Measurements from ENCODE around the gene CDH22.

Gene CDH22

DNA sequence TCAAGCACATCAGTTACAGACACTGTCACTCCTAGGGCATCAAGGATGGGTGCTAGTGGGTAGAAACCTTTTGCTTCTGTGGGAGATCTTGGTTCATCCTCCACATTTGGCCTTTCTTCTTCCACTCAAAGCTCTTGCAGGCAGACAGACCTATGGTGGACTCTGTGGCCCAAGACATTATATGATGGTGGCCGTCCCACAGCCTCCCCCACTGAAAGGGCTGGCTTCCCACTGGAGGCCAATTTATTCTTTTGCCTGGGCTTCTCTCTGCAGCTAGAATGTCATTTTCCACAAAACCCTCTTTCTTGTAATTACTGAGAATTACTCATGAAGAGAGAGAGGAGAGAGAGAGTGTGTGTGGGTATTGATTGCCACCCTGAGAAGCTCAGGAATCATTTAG is 146.4 kb downstream of the CDH22 start:
- TF ChIP-seq TAF1 (IDR thresholded peaks at IDR 0.05; ENCODE audit: borderline replicate concordance, insufficient read depth, low read length), result no peak
- TF ChIP-seq SIN3A (IDR thresholded peaks at IDR 0.05; ENCODE audit: borderline replicate concordance, insufficient read depth, low read length), result no peak
- TF ChIP-seq, protein P1, sequence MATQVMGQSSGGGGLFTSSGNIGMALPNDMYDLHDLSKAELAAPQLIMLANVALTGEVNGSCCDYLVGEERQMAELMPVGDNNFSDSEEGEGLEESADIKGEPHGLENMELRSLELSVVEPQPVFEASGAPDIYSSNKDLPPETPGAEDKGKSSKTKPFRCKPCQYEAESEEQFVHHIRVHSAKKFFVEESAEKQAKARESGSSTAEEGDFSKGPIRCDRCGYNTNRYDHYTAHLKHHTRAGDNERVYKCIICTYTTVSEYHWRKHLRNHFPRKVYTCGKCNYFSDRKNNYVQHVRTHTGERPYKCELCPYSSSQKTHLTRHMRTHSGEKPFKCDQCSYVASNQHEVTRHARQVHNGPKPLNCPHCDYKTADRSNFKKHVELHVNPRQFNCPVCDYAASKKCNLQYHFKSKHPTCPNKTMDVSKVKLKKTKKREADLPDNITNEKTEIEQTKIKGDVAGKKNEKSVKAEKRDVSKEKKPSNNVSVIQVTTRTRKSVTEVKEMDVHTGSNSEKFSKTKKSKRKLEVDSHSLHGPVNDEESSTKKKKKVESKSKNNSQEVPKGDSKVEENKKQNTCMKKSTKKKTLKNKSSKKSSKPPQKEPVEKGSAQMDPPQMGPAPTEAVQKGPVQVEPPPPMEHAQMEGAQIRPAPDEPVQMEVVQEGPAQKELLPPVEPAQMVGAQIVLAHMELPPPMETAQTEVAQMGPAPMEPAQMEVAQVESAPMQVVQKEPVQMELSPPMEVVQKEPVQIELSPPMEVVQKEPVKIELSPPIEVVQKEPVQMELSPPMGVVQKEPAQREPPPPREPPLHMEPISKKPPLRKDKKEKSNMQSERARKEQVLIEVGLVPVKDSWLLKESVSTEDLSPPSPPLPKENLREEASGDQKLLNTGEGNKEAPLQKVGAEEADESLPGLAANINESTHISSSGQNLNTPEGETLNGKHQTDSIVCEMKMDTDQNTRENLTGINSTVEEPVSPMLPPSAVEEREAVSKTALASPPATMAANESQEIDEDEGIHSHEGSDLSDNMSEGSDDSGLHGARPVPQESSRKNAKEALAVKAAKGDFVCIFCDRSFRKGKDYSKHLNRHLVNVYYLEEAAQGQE (IDR thresholded peaks at IDR 0.05; ENCODE audit: insufficient read depth in 1 of 2, low read depth in 2 of 2, low read length in 2 of 2), result no peak
- no peak for TF ChIP-seq FOXP2 (optimal IDR thresholded peaks at IDR 0.05; ENCODE audit: borderline replicate concordance, extremely low read depth, extremely low read length, insufficient read depth)
- no peak for TF ChIP-seq POLR2AphosphoS5 (IDR thresholded peaks at IDR 0.05; ENCODE audit: low read depth, low read length)

DNA sequence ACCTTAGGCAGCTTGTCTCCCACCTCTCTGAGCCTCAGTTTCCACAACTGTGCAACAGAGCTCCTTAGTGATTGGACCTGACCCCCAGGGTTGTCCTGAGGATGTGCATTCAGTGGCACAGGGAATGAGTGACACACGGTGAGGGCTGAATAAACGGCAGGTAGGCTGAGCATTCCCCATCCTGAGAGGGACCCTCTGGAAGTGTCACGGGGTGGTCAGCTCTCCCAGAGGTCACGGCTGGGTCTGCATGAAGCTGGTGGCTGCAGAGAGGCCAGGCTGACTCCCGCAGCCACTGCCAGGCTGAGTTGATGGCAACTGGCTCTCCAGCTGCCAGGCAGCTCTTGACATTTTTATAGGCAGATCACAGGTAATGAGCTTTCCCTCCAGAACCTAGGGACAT is 147.6 kb downstream of the CDH22 start:
- TF ChIP-seq SIN3A (IDR thresholded peaks at IDR 0.05; ENCODE audit: borderline replicate concordance, insufficient read depth, low read length), result no peak
- TF ChIP-seq FOXP2 (optimal IDR thresholded peaks at IDR 0.05; ENCODE audit: borderline replicate concordance, extremely low read depth, extremely low read length, insufficient read depth), result no peak
- no peak for TF ChIP-seq POLR2AphosphoS5 (IDR thresholded peaks at IDR 0.05; ENCODE audit: low read depth, low read length)
- TF ChIP-seq, protein P1 (IDR thresholded peaks at IDR 0.05; ENCODE audit: insufficient read depth in 1 of 2, low read depth in 2 of 2, low read length in 2 of 2), result no peak
- no peak for TF ChIP-seq TAF1 (IDR thresholded peaks at IDR 0.05; ENCODE audit: borderline replicate concordance, insufficient read depth, low read length)

DNA sequence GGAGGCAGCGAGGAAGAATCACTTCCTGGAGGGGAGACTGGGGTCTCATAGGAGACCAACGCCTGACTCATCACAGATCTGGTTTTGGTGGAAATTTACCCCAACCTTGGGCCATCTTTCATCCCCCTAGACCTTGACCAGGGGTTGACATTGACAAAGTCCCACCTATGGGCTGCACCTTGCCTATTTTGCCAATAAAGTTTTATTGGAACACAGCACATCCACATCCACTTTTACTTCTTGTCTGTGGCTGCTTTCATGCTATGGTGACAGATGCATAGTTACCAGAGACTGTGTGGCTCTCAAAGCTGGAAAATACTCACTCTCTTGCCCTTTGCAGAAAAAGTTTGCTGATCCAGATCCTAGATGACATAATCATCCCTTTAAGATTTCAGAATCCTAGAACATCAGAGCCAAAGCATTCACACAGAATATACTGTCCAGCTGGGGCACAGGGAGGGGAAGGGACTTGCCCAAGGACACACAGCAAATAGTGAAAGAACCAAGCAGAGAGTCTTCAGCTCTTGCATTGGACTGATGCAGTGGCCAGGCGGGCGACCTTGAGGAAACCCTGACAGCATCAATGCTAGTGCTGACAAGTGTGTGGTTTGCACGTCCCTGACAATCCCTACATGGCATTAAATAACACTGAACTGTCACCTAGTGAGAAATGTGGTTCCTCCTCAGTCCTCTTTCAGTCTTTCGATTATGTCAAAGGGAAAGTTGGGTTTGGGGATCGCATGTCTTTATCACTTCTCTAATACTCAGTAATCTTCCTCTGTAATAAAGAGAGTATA is 149.0 kb downstream of the CDH22 start:
- TF ChIP-seq FOXP2 (optimal IDR thresholded peaks at IDR 0.05; ENCODE audit: borderline replicate concordance, extremely low read depth, extremely low read length, insufficient read depth) (no peak), TAF1 (IDR thresholded peaks at IDR 0.05; ENCODE audit: borderline replicate concordance, insufficient read depth, low read length) (no peak), POLR2AphosphoS5 (IDR thresholded peaks at IDR 0.05; ENCODE audit: low read depth, low read length) (no peak), SIN3A (IDR thresholded peaks at IDR 0.05; ENCODE audit: borderline replicate concordance, insufficient read depth, low read length) (no peak)
- TF ChIP-seq, protein P1 (IDR thresholded peaks at IDR 0.05; ENCODE audit: insufficient read depth in 1 of 2, low read depth in 2 of 2, low read length in 2 of 2), result no peak

DNA sequence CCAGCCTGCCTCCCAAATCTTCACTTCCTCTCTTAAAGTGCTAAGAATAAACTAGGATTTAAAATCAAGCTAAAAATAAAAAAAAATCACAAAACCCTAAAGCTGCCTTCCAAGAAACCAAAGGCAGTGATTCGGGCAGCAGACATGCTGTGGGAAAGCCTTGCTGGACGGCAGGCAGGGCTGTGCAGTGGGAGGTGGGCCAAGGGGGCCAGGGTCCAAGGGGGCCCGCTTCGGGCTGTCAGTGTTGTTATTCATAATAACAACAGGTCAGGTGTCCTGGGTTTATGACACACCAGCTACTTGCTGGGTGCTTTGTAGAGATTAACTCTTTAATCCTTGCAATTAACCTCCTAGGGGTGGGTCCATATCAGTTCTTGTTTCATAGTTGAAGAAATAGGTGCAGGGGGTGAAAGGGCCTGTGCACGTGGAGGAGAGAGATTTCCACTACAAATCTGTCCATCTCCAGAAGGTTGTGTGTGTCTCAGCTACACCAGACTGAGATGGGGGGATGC is 149.8 kb downstream of the CDH22 start:
- TF ChIP-seq SIN3A (IDR thresholded peaks at IDR 0.05; ENCODE audit: borderline replicate concordance, insufficient read depth, low read length), result no peak
- TF ChIP-seq FOXP2 (optimal IDR thresholded peaks at IDR 0.05; ENCODE audit: borderline replicate concordance, extremely low read depth, extremely low read length, insufficient read depth), result no peak
- TF ChIP-seq POLR2AphosphoS5 (IDR thresholded peaks at IDR 0.05; ENCODE audit: low read depth, low read length), result no peak
- no peak for TF ChIP-seq TAF1 (IDR thresholded peaks at IDR 0.05; ENCODE audit: borderline replicate concordance, insufficient read depth, low read length)
- TF ChIP-seq, protein P1 (IDR thresholded peaks at IDR 0.05; ENCODE audit: insufficient read depth in 1 of 2, low read depth in 2 of 2, low read length in 2 of 2), result no peak
